Choroid plexus epithelial cell (primary cell): ENCODE data around the gene EPHA1.

Source experiments
- DNase-seq: peaks from one replicate; pipeline ENCODE4 v3.0.0-alpha.2; 2010; ENCODE audit warnings: low read depth
- H3K4me3 ChIP-seq: 2 replicates; pipeline ENCODE4 v1.5.1; 2011; ENCODE audit warnings: low read depth, mild to moderate bottlenecking, control low read depth, low read length, moderate library complexity
- TF ChIP-seq, protein P1 (sequence below): conservative IDR thresholded peaks from 2 replicates; pipeline ENCODE4 v1.5.1; 2011; ENCODE audit warnings: low read depth, mild to moderate bottlenecking, control low read depth, inconsistent platforms, low read length, moderate library complexity

Gene EPHA1

DNA sequence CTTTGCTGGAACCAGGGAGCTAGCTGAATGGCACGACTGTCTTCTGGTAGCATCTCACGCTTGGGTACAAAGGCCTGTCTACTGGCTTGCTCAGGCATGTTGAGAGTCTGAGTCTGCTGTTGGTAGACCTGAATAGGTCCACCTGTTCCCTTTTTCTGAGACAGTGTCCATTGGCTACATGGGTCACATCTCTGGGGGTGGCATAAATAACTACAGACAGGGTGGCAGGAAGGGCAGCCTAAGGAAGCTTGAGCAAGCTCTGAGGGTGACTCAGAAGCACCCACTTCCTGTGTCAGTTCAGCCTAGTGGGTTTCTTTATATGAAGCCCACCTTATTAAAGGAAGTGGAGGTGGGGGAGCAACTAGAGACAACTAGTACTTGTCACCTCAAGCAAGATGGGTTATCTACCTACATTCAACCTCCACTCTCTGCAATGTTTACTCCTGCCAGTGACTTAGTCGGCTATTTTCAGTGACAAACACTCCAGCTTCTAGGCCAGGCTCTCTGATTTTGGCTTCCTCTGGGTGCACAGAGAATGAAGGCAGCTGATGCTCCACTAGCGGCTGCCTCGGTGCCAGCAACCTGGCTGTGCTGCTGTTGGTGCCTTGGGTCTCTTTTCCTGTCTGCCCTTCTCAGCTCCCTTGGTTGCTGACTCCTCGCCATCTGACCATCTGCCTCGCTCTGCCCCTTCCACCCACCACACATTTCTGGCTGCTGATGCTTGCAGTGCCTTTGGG is 33.2 kb downstream of the EPHA1 start:
- H3K4me3 ChIP-seq: no peak overlapping the region
- TF ChIP-seq, protein P1, sequence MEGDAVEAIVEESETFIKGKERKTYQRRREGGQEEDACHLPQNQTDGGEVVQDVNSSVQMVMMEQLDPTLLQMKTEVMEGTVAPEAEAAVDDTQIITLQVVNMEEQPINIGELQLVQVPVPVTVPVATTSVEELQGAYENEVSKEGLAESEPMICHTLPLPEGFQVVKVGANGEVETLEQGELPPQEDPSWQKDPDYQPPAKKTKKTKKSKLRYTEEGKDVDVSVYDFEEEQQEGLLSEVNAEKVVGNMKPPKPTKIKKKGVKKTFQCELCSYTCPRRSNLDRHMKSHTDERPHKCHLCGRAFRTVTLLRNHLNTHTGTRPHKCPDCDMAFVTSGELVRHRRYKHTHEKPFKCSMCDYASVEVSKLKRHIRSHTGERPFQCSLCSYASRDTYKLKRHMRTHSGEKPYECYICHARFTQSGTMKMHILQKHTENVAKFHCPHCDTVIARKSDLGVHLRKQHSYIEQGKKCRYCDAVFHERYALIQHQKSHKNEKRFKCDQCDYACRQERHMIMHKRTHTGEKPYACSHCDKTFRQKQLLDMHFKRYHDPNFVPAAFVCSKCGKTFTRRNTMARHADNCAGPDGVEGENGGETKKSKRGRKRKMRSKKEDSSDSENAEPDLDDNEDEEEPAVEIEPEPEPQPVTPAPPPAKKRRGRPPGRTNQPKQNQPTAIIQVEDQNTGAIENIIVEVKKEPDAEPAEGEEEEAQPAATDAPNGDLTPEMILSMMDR: no peak
- no peak for DNase-seq

DNA sequence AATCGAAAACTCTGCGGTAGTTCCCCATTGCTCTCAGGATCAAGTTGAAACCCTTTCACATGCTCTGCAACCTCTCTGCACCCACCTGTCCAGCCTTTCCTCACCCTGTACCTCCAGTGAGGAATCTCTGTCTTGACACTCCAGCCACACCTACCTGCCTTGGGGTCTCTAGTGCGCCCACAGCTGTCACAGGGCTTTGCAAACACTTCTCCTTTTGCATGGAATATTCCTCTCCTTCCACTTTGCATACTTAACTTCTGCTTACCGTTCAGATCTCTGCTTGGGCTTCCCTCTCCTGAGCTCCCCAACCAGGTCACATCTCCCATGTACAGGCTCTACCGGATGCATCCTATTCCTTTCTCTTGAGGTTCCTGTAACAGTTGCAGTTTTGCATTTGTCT is 34.1 kb downstream of the EPHA1 start:
- no peak overlapping the region for H3K4me3 ChIP-seq
- TF ChIP-seq, protein P1: no peak
- DNase-seq: no peak

DNA sequence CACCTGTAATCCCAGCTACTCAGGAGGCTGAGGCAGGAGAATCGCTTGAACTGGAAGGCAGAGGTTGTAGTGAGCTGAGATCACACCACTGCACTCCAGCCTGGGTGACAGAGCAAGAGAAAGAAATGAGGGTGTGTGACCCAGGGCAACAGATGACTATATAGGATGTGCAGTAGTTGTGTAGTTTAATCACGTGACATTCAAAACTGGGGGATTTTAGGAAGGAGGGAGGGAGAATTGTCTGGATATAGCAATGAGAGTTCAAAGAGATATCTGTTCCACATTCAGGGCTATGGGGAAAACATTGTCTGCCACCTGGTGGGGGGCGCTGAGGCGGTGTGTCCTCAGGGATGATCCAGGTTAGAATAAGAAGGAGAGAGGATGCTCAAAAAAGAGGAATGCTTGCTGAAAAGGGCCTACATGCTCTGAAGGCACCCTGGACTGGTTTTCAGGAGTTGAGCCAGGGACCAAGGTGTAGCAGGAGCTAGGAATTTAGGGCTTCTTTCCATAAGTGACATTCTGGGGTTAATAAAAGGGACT is 35.3 kb downstream of the EPHA1 start:
- H3K4me3 ChIP-seq: no peak overlapping the region
- TF ChIP-seq, protein P1: peak; percentile 25
- no peak for DNase-seq

DNA sequence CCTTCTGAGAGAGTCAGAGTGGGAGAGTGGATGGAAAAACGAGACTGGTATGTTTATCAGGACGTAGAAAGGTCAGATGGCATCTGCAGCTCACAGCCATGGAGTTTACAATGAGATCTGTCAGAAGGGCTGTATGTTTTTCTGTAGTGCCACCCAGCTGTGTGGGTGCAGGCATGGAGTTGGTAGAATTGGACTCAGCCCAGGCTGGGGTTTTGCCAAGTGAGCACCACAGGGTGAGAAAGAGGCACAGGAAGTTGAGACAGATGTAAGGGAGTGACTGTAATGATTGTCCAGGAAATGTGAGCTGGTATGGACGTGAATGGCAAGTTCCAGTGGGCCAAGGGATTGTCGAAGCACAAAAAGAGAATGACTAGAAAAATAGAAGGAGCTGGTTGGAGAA is 36.6 kb downstream of the EPHA1 start:
- H3K4me3 ChIP-seq: no peak overlapping the region
- no peak for DNase-seq
- TF ChIP-seq, protein P1: no peak

DNA sequence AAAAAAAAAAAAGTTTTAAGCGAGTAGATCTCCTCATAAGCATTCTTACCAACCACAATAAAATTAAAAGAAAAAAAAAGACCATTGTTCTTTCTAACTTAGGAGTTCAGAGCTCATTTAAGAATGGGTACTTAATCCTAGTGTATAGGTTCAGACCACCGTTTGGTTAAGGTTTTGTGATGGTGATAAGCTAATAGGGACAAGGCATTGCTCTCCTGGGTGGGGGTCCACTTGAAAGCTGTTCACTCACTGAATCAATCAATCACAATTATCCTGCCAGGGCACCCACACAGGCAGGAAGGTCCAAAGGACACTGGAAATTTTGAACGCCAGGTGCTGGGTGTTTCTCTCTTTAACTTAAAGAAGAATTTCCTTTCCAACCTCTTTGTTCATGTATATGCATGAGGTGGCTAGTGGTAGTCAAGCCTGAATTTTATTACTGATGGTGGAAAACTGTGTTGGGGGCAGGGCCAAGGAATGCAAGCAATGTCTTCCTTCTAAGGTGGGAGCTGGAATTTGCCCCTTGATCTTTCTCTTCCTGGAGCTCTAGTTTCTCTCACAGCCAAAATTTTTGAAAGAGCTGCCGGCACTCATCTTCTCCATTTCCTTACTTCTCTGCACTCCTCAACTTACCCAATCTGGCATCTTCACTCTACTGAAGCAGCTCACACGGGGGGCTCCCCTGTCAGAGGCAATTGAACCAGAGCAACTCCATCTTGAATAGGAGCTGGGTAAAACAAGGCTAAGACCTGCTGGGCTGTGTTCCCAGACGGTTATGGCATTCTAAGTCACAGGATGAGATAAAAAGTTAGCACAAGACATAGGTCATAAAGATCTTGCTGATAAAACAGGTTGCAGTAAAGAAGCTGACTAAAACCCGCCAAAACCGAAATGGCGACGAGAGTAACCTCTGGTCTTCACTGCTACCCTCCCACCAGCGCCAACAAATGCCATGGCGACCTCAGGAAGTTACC is 38.7 kb downstream of the EPHA1 start:
- H3K4me3 ChIP-seq: no peak overlapping the region
- no peak for DNase-seq
- TF ChIP-seq, protein P1: no peak

DNA sequence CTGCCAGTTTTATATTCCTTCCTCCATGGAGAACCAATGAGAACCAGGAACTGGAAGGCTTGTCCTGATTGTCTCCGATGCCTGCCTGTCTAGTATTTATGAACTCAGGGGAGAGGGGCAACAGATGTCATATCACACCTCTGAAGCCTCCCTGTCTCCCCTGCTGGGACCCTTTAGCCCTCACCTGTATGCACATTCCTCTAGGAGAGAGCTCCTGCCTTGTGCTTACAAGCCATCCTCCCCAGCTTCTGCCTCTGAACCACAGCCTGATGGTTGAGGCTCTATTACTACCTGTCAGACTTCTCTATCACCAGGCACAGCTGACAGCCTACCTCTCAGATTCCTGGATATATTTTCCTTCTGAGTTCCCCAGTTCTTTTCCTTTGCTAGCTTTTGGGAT is 40.3 kb downstream of the EPHA1 start:
- DNase-seq: no peak
- no peak overlapping the region for H3K4me3 ChIP-seq
- TF ChIP-seq, protein P1: no peak
